Measurements from ENCODE around the gene SLC29A3. TPM values are rescaled to one million over a fixed set of nuclear protein-coding genes. Genes with fewer than 3 reads are reported as not detected.

SLC29A3 gene
- total and polyA plus RNA-seq, 2 of the 8 experiments (the other 6 are each of a cell fraction or from before 2014, with no cell fraction given): 14.0 to 24.6 TPM

DNA sequence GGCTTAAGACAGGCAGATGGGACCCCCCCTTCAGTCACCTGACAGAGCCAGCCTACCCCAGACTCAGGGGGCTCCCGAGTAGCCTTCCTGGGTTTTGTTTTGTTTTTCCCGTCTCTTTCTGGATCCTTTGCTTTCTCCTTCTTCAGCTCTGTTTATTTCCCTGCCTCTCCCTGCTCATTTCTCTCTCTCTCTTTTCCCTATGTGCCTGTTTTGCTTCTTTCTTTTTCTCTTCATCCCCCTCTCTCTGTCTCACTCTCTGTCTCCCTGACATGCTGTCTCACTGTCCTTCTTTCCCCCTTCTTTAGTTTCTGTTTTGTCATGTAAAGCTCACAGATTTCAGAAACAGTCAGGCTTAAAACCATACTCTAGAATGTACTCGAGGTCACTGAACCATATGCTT lies 38.2 kb upstream of the SLC29A3 start (continued):
- TF ChIP-seq CHD1 (IDR thresholded peaks at IDR 0.05; ENCODE audit: low read depth, low read length): no peak
- TF ChIP-seq USF2 (IDR thresholded peaks at IDR 0.05; ENCODE audit: low read length): no peak
- no peak for TF ChIP-seq CBX5 (IDR thresholded peaks at IDR 0.05; ENCODE audit: low read depth, low read length)
- no peak for TF ChIP-seq HDAC2 (IDR thresholded peaks at IDR 0.05; ENCODE audit: borderline replicate concordance in 1 of 2, low read depth in 2 of 2, low read length in 2 of 2)
- no peak for TF ChIP-seq EP300 (IDR thresholded peaks at IDR 0.05; ENCODE audit: borderline replicate concordance in 1 of 2, low read depth in 2 of 2, low read length in 2 of 2)
- TF ChIP-seq NANOG (IDR thresholded peaks at IDR 0.05; ENCODE audit: insufficient read depth, low read depth, low read length, poor library complexity, severe bottlenecking): no peak
- no peak for TF ChIP-seq JUN (IDR thresholded peaks at IDR 0.05; ENCODE audit: low read depth, low read length)

Measured in H1 (cell line).